SK-N-SH (cell line): ENCODE data around the gene SOX10. TPM values are rescaled to one million over a fixed set of nuclear protein-coding genes. Genes with fewer than 3 reads are reported as not detected.

Source experiments
- CTCF ChIA-PET: fragments of 300-600, 350-600 bp; formaldehyde crosslinking; extraction: SDS; loops from one replicate; lab custom pipeline; 2021; lab: Yijun Ruan, JAX
- POLR2A ChIA-PET: fragments of 350-600 bp; sonication (Branson Sonifier 250); formaldehyde crosslinking; extraction: SDS; loops from one replicate; lab custom pipeline; 2020; ENCODE audit warnings: antibody characterized with exemption, inconsistent platforms; lab: Yijun Ruan, JAX
- DNase-seq: peaks from one replicate; pipeline ENCODE4 v3.0.0; 2012
- H2AFZ ChIP-seq: fragments of 200-600 bp; sonication (generic); 2 replicates; pipeline ENCODE4 v1.8.1; 2016; ENCODE audit warnings: antibody characterized with exemption, mild to moderate bottlenecking, low read depth
- H3F3A ChIP-seq: fragments of 200-600 bp; sonication (generic); replicated peaks from 2 replicates; pipeline ENCODE3; 2016; ENCODE audit warnings: antibody characterized with exemption, mild to moderate bottlenecking; ENCODE audit not compliant: insufficient read depth
- H3K27ac ChIP-seq, 2 experiments: fragments of 200-500 bp in 1 of 2; fragments of 200-600 bp in 1 of 2; sonication (Bioruptor generic) in 1 of 2; sonication (generic), shearing (Covaris generic) in 1 of 2; 2 replicates each; pipeline versions ENCODE4 v1.5.1 to v1.6.1; 2014 to 2016; ENCODE audit warnings: low read depth in 2 of 2, inconsistent platforms in 1 of 2, low read length in 1 of 2, mild to moderate bottlenecking in 1 of 2, mixed read lengths in 1 of 2
- H3K27me3 ChIP-seq: fragments of 200-600 bp; sonication (generic), shearing (Covaris generic); 2 replicates; pipeline ENCODE4 v1.6.1; 2016; ENCODE audit warnings: mixed run types; ENCODE audit not compliant: insufficient read depth
- H3K36me3 ChIP-seq, 2 experiments: fragments of 200-500 bp in 1 of 2; fragments of 200-600 bp in 1 of 2; sonication (Bioruptor generic) in 1 of 2; sonication (generic) in 1 of 2; replicated peaks in 1 of 2; 2 replicates each; pipeline versions ENCODE3 to v1.5.1; 2014 to 2016; ENCODE audit warnings: low read length in 1 of 2, mild to moderate bottlenecking in 1 of 2; ENCODE audit not compliant: insufficient read depth in 2 of 2, control insufficient read depth in 1 of 2
- H3K4me1 ChIP-seq, 2 experiments: fragments of 200-500 bp in 1 of 2; fragments of 200-600 bp in 1 of 2; sonication (Bioruptor generic) in 1 of 2; sonication (generic), shearing (Covaris generic) in 1 of 2; 2 replicates each; pipeline versions ENCODE4 v1.5.1 to v1.6.1; 2014 to 2016; ENCODE audit warnings: low read depth in 1 of 2, low read length in 1 of 2, mixed run types in 1 of 2; ENCODE audit not compliant: insufficient read depth in 2 of 2, control insufficient read depth in 1 of 2
- H3K4me2 ChIP-seq: fragments of 200-600 bp; sonication (generic), shearing (Covaris generic); 2 replicates; pipeline ENCODE4 v1.6.1; 2017; ENCODE audit warnings: mixed run types
- H3K4me3 ChIP-seq, 2 experiments: fragments of 200-500 bp in 1 of 2; fragments of 200-600 bp in 1 of 2; sonication (Bioruptor generic) in 1 of 2; sonication (generic), shearing (Covaris generic) in 1 of 2; 2 replicates each; pipeline versions ENCODE4 v1.5.1 to v1.8.1; 2014 to 2016; ENCODE audit warnings: low read depth in 2 of 2, inconsistent platforms in 1 of 2, low read length in 1 of 2, mild to moderate bottlenecking in 1 of 2, mixed read lengths in 1 of 2, moderate library complexity in 1 of 2
- H3K79me2 ChIP-seq: fragments of 200-600 bp; sonication (generic); 2 replicates; pipeline ENCODE4 v1.8.1; 2017; ENCODE audit warnings: mild to moderate bottlenecking; ENCODE audit not compliant: insufficient read depth
- H3K9ac ChIP-seq: fragments of 200-600 bp; sonication (generic); 2 replicates; pipeline ENCODE4 v1.6.1; 2017; ENCODE audit warnings: mixed run types
- H3K9me2 ChIP-seq: fragments of 200-600 bp; sonication (generic); 2 replicates; pipeline ENCODE4 v1.6.1; 2017; ENCODE audit warnings: mixed run types
- H3K9me3 ChIP-seq: fragments of 200-600 bp; sonication (generic); 2 replicates; pipeline ENCODE4 v1.6.1; 2017; ENCODE audit warnings: mixed run types, mild to moderate bottlenecking, moderate library complexity
- H4K20me1 ChIP-seq: fragments of 200-600 bp; sonication (generic); 2 replicates; pipeline ENCODE4 v1.6.1; 2017; ENCODE audit warnings: mild to moderate bottlenecking, mixed run types; ENCODE audit not compliant: insufficient read depth
- CHD2 ChIP-seq: fragments of 150-350 bp; IDR thresholded peaks from 2 replicates; pipeline ENCODE4 v1.6.1; 2018; ENCODE audit warnings: low read length; ENCODE audit not compliant: partially characterized antibody
- ELF1 ChIP-seq: IDR thresholded peaks from 2 replicates; pipeline ENCODE4 v1.4.0; 2012
- EZH2phosphoT487 ChIP-seq: fragments of 200-600 bp; sonication (generic); IDR thresholded peaks from 2 replicates; pipeline ENCODE4 v1.6.1; 2017; ENCODE audit warnings: low read depth, mixed run types, mild to moderate bottlenecking, antibody characterized with exemption, moderate library complexity, borderline replicate concordance
- FOSL2 ChIP-seq: IDR thresholded peaks from 2 replicates; pipeline ENCODE4 v1.4.0; 2012; ENCODE audit warnings: low read depth, mild to moderate bottlenecking, moderate library complexity, borderline replicate concordance
- GABPA ChIP-seq: IDR thresholded peaks from 2 replicates; pipeline ENCODE4 v1.4.0; 2012; ENCODE audit warnings: low read depth, mild to moderate bottlenecking
- JUND ChIP-seq: IDR thresholded peaks from 2 replicates; pipeline ENCODE4 v1.4.0; 2012
- PBX3 ChIP-seq: IDR thresholded peaks from 2 replicates; pipeline ENCODE4; 2012
- POLR2AphosphoS5 ChIP-seq: IDR thresholded peaks from 2 replicates; pipeline ENCODE4 v1.6.1; 2012; ENCODE audit warnings: low read depth, low read length
- RCOR1 ChIP-seq: fragments of 150-350 bp; IDR thresholded peaks from 2 replicates; pipeline ENCODE4 v1.6.1; 2017; ENCODE audit warnings: antibody characterized with exemption, low read length
- REST ChIP-seq: IDR thresholded peaks from 2 replicates; pipeline ENCODE4 v1.6.1; 2012; ENCODE audit warnings: mild to moderate bottlenecking, low read depth, low read length, moderate library complexity
- RFX5 ChIP-seq: IDR thresholded peaks from 2 replicates; pipeline ENCODE4 v1.6.1; 2012; ENCODE audit warnings: mild to moderate bottlenecking, improper control_type of control experiment, low read length
- RXRA ChIP-seq: IDR thresholded peaks from 2 replicates; pipeline ENCODE4 v1.4.0; 2012; ENCODE audit warnings: low read depth, mild to moderate bottlenecking, borderline replicate concordance
- SIN3A ChIP-seq: IDR thresholded peaks from 2 replicates; pipeline ENCODE4 v1.6.1; 2012; ENCODE audit warnings: low read depth, mild to moderate bottlenecking, low read length, moderate library complexity, borderline replicate concordance
- SMC3 ChIP-seq: IDR thresholded peaks from 2 replicates; pipeline ENCODE4 v1.6.1; 2012; ENCODE audit warnings: low read depth, low read length, improper control_type of control experiment
- TEAD4 ChIP-seq: IDR thresholded peaks from 2 replicates; pipeline ENCODE4 v1.4.0; 2012; ENCODE audit warnings: mild to moderate bottlenecking, borderline replicate concordance; ENCODE audit not compliant: insufficient read depth
- USF2 ChIP-seq: fragments of 150-350 bp; IDR thresholded peaks from 2 replicates; pipeline ENCODE4 v1.6.1; 2017; ENCODE audit warnings: antibody characterized with exemption, low read length, low read depth, borderline replicate concordance
- YY1 ChIP-seq: IDR thresholded peaks from 2 replicates; pipeline ENCODE4 v1.4.0; 2012; ENCODE audit warnings: low read depth, mild to moderate bottlenecking
- WGBS: methylation state at CpG from one replicate; pipeline ENCODE4 v1.1.6; 2017; ENCODE audit warnings: low lambda C conversion rate; 5-methylcytosine and 5-hydroxymethylcytosine counted together
- polyA plus RNA-seq, 3 experiments: library from polyadenylated mRNA; depleted of rRNA; stranded (reverse); fragments of >200 nt; gene quantifications; 2 replicates each; pipeline ENCODE4 v1.2.3, GENCODE V29; 2012
- TF ChIP-seq, protein P1 (sequence below): fragments of 150-350 bp; IDR thresholded peaks from 2 replicates; pipeline ENCODE4 v1.6.1; 2016; ENCODE audit warnings: mild to moderate bottlenecking, low read depth, low read length
- TF ChIP-seq, protein P2 (sequence below): IDR thresholded peaks from 2 replicates; pipeline ENCODE4 v1.4.0; 2012; ENCODE audit warnings: low read depth, borderline replicate concordance
- TF ChIP-seq, protein P3 (sequence below): IDR thresholded peaks from 2 replicates; pipeline ENCODE4 v1.4.0; 2012; ENCODE audit warnings: low read depth
- TF ChIP-seq, protein P4 (sequence below): IDR thresholded peaks from 2 replicates; pipeline ENCODE4 v1.4.0; 2012; ENCODE audit warnings: low read depth, borderline replicate concordance

Gene SOX10
- polyA plus RNA-seq, 1 of the 3 experiments (the other 2 are of a cell fraction), result not detected

GRCh38 chr22:37967637-37968451, 16.5 kb downstream of the SOX10 start (continued):
- TF ChIP-seq RFX5, result no peak
- no peak for TF ChIP-seq RCOR1
- no peak for TF ChIP-seq EZH2phosphoT487
- TF ChIP-seq FOSL2, result no peak
- TF ChIP-seq, protein P1, sequence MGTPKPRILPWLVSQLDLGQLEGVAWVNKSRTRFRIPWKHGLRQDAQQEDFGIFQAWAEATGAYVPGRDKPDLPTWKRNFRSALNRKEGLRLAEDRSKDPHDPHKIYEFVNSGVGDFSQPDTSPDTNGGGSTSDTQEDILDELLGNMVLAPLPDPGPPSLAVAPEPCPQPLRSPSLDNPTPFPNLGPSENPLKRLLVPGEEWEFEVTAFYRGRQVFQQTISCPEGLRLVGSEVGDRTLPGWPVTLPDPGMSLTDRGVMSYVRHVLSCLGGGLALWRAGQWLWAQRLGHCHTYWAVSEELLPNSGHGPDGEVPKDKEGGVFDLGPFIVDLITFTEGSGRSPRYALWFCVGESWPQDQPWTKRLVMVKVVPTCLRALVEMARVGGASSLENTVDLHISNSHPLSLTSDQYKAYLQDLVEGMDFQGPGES, result no peak
- no peak for TF ChIP-seq YY1
- TF ChIP-seq, all 33 proteins: peak for 0

- Histone ChIP-seq H3F3A (no peaks in the 10 kb centered on the region), H3K4me2 (no peak overlapping the region), H3K4me3 (no peak overlapping the region), H3K9ac (no peak overlapping the region), H3K79me2 (no peaks in the 10 kb centered on the region), H3K9me2 (no peaks in the 10 kb centered on the region), H4K20me1 (no peaks in the 10 kb centered on the region), H3K36me3 (peaks cover 0 to 17% of the 10 kb centered on the region in 2 experiments), H3K4me1 (no peaks in the 10 kb centered on the region), H3K9me3 (no peaks in the 10 kb centered on the region), H2AFZ (no peak overlapping the region), H3K27me3 (no peaks in the 10 kb centered on the region), H3K27ac (no peak overlapping the region)
- 50% methylated on average over 1 of the region's 1 CpG for WGBS
- POLR2A ChIA-PET, result no interaction called here
- CTCF ChIA-PET, result interaction anchor here (1.3 kb wide), 1 partner anchor 13 kb away, joined by 5 read pairs; the partner anchor contains the start of genes C22orf23 and POLR2F
- no peak for DNase-seq
- TF ChIP-seq, protein P2, sequence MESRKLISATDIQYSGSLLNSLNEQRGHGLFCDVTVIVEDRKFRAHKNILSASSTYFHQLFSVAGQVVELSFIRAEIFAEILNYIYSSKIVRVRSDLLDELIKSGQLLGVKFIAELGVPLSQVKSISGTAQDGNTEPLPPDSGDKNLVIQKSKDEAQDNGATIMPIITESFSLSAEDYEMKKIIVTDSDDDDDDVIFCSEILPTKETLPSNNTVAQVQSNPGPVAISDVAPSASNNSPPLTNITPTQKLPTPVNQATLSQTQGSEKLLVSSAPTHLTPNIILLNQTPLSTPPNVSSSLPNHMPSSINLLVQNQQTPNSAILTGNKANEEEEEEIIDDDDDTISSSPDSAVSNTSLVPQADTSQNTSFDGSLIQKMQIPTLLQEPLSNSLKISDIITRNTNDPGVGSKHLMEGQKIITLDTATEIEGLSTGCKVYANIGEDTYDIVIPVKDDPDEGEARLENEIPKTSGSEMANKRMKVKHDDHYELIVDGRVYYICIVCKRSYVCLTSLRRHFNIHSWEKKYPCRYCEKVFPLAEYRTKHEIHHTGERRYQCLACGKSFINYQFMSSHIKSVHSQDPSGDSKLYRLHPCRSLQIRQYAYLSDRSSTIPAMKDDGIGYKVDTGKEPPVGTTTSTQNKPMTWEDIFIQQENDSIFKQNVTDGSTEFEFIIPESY, result no peak
- TF ChIP-seq, protein P3, sequence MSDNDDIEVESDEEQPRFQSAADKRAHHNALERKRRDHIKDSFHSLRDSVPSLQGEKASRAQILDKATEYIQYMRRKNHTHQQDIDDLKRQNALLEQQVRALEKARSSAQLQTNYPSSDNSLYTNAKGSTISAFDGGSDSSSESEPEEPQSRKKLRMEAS, result no peak
- TF ChIP-seq RFX5 (no peak), SIN3A (no peak), RXRA (no peak), JUND (no peak), GABPA (no peak), FOSL2 (no peak), POLR2AphosphoS5 (no peak), TEAD4 (no peak), REST (no peak), PBX3 (no peak), USF2 (no peak), CHD2 (no peak), ELF1 (no peak), SMC3 (no peak)
- TF ChIP-seq, protein P4, sequence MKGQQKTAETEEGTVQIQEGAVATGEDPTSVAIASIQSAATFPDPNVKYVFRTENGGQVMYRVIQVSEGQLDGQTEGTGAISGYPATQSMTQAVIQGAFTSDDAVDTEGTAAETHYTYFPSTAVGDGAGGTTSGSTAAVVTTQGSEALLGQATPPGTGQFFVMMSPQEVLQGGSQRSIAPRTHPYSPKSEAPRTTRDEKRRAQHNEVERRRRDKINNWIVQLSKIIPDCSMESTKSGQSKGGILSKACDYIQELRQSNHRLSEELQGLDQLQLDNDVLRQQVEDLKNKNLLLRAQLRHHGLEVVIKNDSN, result no peak
Measured at GRCh38 chr22:37967147-37967546, 17.2 kb downstream of the SOX10 start.
